Mesenchymal stem cell (in vitro differentiated cells and primary cell): Measurements from ENCODE around the gene DNAJC15.
A peak's percentile ranks its signal among the peaks of the same experiment; 100 is the strongest.

Experiments
- DNase-seq: peaks from one replicate; pipeline ENCODE4 v3.0.0-alpha.2; 2013
- H2AFZ ChIP-seq: one replicate; pipeline ENCODE4 v1.6.1; 2013; ENCODE audit warnings: low read depth, mild to moderate bottlenecking, control low read depth, inconsistent platforms, low read length, moderate library complexity
- H2AK5ac ChIP-seq: 2 replicates; pipeline ENCODE4 v1.6.1; 2013; ENCODE audit warnings: low read length, moderate library complexity, mild to moderate bottlenecking, inconsistent platforms; ENCODE audit not compliant: severe bottlenecking
- H2BK120ac ChIP-seq: one replicate; pipeline ENCODE4 v1.6.1; 2013; ENCODE audit warnings: low read depth, mild to moderate bottlenecking, inconsistent platforms, low read length, moderate library complexity
- H2BK12ac ChIP-seq, 2 experiments: one replicate each; pipeline ENCODE4 v1.6.1; 2013; ENCODE audit warnings: inconsistent platforms in 2 of 2, low read length in 2 of 2, mild to moderate bottlenecking in 2 of 2, moderate library complexity in 2 of 2, control low read depth in 1 of 2
- H2BK15ac ChIP-seq: one replicate; pipeline ENCODE4 v1.6.1; 2013; ENCODE audit warnings: mild to moderate bottlenecking, low read depth, inconsistent platforms; ENCODE audit not compliant: poor library complexity, severe bottlenecking
- H2BK5ac ChIP-seq: 2 replicates; pipeline ENCODE4 v1.6.1; 2013; ENCODE audit warnings: low read depth, mild to moderate bottlenecking, low read length, control low read depth, inconsistent platforms; ENCODE audit not compliant: poor library complexity, severe bottlenecking
- H3K14ac ChIP-seq, 2 experiments: one replicate each; pipeline ENCODE4 v1.6.1; 2013; ENCODE audit warnings: inconsistent platforms in 2 of 2, low read length in 2 of 2, control low read depth in 1 of 2, mild to moderate bottlenecking in 1 of 2, moderate library complexity in 1 of 2
- H3K18ac ChIP-seq, 2 experiments: one replicate each; pipeline ENCODE4 v1.6.1; 2013; ENCODE audit warnings: inconsistent platforms in 2 of 2, low read length in 2 of 2, control low read depth in 1 of 2, low read depth in 1 of 2, mild to moderate bottlenecking in 1 of 2
- H3K23ac ChIP-seq, 2 experiments: one replicate each; pipeline ENCODE4 v1.6.1; 2013; ENCODE audit warnings: inconsistent platforms in 2 of 2, low read length in 2 of 2, mild to moderate bottlenecking in 2 of 2, moderate library complexity in 2 of 2, control low read depth in 1 of 2
- H3K27ac ChIP-seq: 2 replicates; pipeline ENCODE4 v1.5.1; 2013; ENCODE audit warnings: mild to moderate bottlenecking, moderate library complexity, low read length, control low read depth, inconsistent platforms; ENCODE audit not compliant: poor library complexity, severe bottlenecking
- H3K27me3 ChIP-seq, 2 experiments: 2 replicates each; pipeline versions ENCODE4 v1.6.1 to v1.7.0; 2013; ENCODE audit warnings: low read length in 2 of 2, mild to moderate bottlenecking in 2 of 2, moderate library complexity in 2 of 2, control low read depth in 1 of 2, inconsistent platforms in 1 of 2; ENCODE audit not compliant: control insufficient read depth in 1 of 2, insufficient read depth in 1 of 2
- H3K36me3 ChIP-seq, 2 experiments: 2 replicates each; pipeline versions ENCODE4 v1.6.1 to v1.7.0; 2013; ENCODE audit warnings: low read length in 2 of 2, control low read depth in 1 of 2, inconsistent platforms in 1 of 2, low read depth in 1 of 2, mild to moderate bottlenecking in 1 of 2; ENCODE audit not compliant: insufficient read depth in 2 of 2, control insufficient read depth in 1 of 2
- H3K4ac ChIP-seq, 2 experiments: one replicate each; pipeline ENCODE4 v1.6.1; 2013; ENCODE audit warnings: inconsistent platforms in 2 of 2, low read length in 2 of 2, mild to moderate bottlenecking in 2 of 2, moderate library complexity in 2 of 2, control low read depth in 1 of 2, low read depth in 1 of 2
- H3K4me1 ChIP-seq: 2 replicates; pipeline ENCODE4 v1.6.1; 2013; ENCODE audit warnings: low read depth, low read length, control low read depth; ENCODE audit not compliant: control insufficient read depth, insufficient read depth
- H3K4me2 ChIP-seq: 2 replicates; pipeline ENCODE4 v1.6.1; 2013; ENCODE audit warnings: low read length, mild to moderate bottlenecking, inconsistent platforms; ENCODE audit not compliant: poor library complexity, severe bottlenecking
- H3K4me3 ChIP-seq, 2 experiments: 2 replicates each; pipeline versions ENCODE4 v1.5.1 to v1.7.0; 2013; ENCODE audit warnings: low read length in 2 of 2, mild to moderate bottlenecking in 2 of 2, control low read depth in 1 of 2, low read depth in 1 of 2; ENCODE audit not compliant: insufficient read depth in 1 of 2
- H3K79me1 ChIP-seq: replicated peaks from 2 replicates; pipeline ENCODE4 v1.6.1; 2013; ENCODE audit warnings: mild to moderate bottlenecking, control low read depth, low read length, inconsistent platforms; ENCODE audit not compliant: poor library complexity, severe bottlenecking
- H3K9ac ChIP-seq: 2 replicates; pipeline ENCODE4 v1.7.0; 2013; ENCODE audit warnings: mild to moderate bottlenecking, low read length, moderate library complexity
- H3K9me3 ChIP-seq: 2 replicates; pipeline ENCODE4 v1.7.0; 2013; ENCODE audit warnings: mild to moderate bottlenecking, low read length; ENCODE audit not compliant: control insufficient read depth
- H4K8ac ChIP-seq: one replicate; pipeline ENCODE4 v1.6.1; 2013; ENCODE audit warnings: inconsistent platforms, mild to moderate bottlenecking, low read length, moderate library complexity
- H4K91ac ChIP-seq: one replicate; pipeline ENCODE4 v1.6.1; 2013; ENCODE audit warnings: mild to moderate bottlenecking, low read length, inconsistent platforms
- WGBS: methylation state at CpG from one replicate; pipeline ENCODE4 v1.1.7; 2013; ENCODE audit warnings: mixed read lengths; 5-methylcytosine and 5-hydroxymethylcytosine counted together

The DNAJC15 gene

DNA sequence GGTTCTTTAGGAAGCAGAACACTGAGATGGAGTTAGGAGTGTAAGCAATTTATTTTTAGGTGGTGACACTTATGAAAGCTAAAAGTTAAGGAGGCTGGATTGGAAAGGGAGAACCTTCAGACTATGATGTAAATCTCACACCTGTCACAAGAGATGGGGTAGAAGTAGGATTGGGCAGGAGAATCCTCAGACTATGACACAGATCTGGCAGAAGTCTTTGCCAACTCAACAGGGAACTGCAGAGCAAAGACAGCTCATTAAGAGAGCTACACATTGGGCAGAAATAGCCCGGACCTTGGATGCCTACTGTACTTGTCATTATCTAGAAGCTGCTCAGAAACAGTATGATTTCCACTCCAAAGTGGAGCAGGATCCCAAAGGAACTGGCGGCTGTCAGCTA, 134.4 kb downstream of the DNAJC15 start:
- Histone ChIP-seq H3K4ac (no peak overlapping the region), H3K4me1 (peaks cover 5% of the 10 kb centered on the region), H3K27ac (no peak overlapping the region), H4K8ac (no peak overlapping the region), H2BK12ac (no peak overlapping the region), H3K79me1 (no peaks in the 10 kb centered on the region), H2BK120ac (no peak overlapping the region), H3K27me3 (no peaks in the 10 kb centered on the region), H2AK5ac (no peak overlapping the region), H2BK5ac (no peak overlapping the region), H3K23ac (no peak overlapping the region), H3K4me2 (no peak overlapping the region), H2BK15ac (no peak overlapping the region), H3K18ac (no peak overlapping the region), H3K14ac (no peak overlapping the region), H3K9me3 (no peaks in the 10 kb centered on the region), H2AFZ (no peak overlapping the region), H3K9ac (no peak overlapping the region), H4K91ac (no peak overlapping the region), H3K36me3 (no peaks in the 10 kb centered on the region), H3K4me3 (no peak overlapping the region)
- 94% methylated on average over 2 of the region's 2 CpGs for WGBS
- no peak for DNase-seq

DNA sequence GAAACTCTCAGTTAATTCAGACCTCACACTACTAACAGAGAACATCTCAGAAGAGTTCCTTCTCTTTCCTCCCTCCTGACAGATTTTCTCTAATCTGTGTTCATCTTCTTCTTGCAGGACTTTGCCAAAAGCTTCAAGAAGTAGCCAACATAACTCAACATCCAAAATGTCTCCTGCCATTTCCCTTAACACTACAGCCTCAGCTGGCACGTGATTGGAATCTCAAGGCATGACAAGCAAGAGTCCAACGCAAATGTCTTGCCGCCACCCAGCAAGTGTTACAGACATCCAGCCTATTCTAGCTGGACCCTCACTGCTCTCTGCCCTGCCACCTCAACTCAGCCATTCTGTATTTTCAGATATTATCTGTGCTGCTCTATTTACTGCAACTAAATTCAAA, 135.1 kb downstream of the DNAJC15 start:
- no peak overlapping the region for H3K4me3 ChIP-seq
- no peak overlapping the region for H2BK5ac ChIP-seq
- no peak overlapping the region for H2AFZ ChIP-seq
- H3K79me1 ChIP-seq: no peaks in the 10 kb centered on the region
- WGBS: 92% methylated on average over 3 of the region's 3 CpGs
- no peak overlapping the region for H3K23ac ChIP-seq
- H2AK5ac ChIP-seq: no peak overlapping the region
- H2BK15ac ChIP-seq: no peak overlapping the region
- no peaks in the 10 kb centered on the region for H3K36me3 ChIP-seq
- peak overlapping the region; percentile 7 for H3K27ac ChIP-seq
- no peak overlapping the region for H3K14ac ChIP-seq
- no peak overlapping the region for H2BK120ac ChIP-seq
- H3K9ac ChIP-seq: no peak overlapping the region
- H2BK12ac ChIP-seq: no peak overlapping the region
- no peak overlapping the region for H3K4ac ChIP-seq
- H3K4me2 ChIP-seq: no peak overlapping the region
- no peaks in the 10 kb centered on the region for H3K27me3 ChIP-seq
- H3K18ac ChIP-seq: no peak overlapping the region
- no peak overlapping the region for H4K91ac ChIP-seq
- H3K9me3 ChIP-seq: no peaks in the 10 kb centered on the region
- H3K4me1 ChIP-seq: peaks cover 2% of the 10 kb centered on the region
- no peak for DNase-seq
- H4K8ac ChIP-seq: no peak overlapping the region

- Histone ChIP-seq H3K79me1 (no peaks in the 10 kb centered on the region), H2BK120ac (no peak overlapping the region), H2AK5ac (no peak overlapping the region), H3K36me3 (no peaks in the 10 kb centered on the region), H3K27me3 (no peaks in the 10 kb centered on the region), H4K8ac (no peak overlapping the region), H3K4me1 (no peaks in the 10 kb centered on the region), H3K4me2 (no peak overlapping the region), H3K4ac (no peak overlapping the region), H3K9ac (no peak overlapping the region), H3K18ac (no peak overlapping the region), H3K27ac (no peak overlapping the region), H2BK15ac (no peak overlapping the region), H2AFZ (peak overlapping the region; percentile 23), H3K14ac (no peak overlapping the region), H4K91ac (no peak overlapping the region), H3K9me3 (no peaks in the 10 kb centered on the region), H3K4me3 (no peak overlapping the region), H2BK12ac (no peak overlapping the region), H3K23ac (no peak overlapping the region), H2BK5ac (no peak overlapping the region)
- WGBS: 97% methylated on average over 3 of the region's 3 CpGs
- no peak for DNase-seq
Observed at GRCh38 chr13:43159026-43159461, 135.7 kb downstream of the DNAJC15 start.
